ENCODE results near the gene RCAN2.

Gene RCAN2

GRCh38 chr6:46491628-46492547 lies 639 bp upstream of the RCAN2 start:
- DNase-seq: no peak

DNA sequence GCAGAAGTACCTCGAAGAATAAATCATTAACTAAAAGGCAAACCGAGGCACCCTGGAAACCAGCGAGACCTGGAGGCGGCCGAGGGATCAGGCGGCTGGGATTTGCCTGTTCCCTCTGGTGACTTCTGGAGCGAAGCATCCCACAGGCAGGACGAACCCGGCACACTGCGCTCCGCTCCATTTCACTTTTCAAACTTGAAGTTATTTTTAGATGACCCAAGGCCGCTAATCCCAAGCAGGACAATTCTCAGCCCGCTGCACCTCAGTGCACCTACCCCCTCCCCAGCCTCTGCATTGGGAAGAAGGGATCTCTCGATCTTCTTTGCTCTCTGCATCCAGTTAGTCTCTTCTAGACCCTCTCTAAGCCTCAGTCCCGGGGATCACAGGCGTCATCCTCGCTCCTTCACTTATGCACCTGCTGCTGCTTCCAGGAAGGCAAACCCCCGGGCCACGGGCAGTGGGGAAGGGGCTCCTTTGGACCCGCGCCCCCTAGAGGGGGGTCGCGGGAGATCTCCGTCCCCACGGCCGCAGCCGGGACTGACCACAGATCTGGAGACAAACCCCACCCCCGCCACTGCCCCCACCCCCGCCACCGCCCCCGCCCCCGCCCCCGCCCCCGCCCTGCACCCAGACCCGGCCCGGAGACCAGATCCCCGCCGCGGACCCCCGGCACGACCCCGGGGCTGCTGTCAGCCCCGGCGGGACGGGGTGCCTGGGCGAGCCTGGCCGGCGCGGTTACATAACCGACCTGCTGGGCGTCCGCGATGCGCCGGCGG lies 636 bp downstream of the RCAN2 start:
- no peak for DNase-seq

GRCh38 chr6:46486181-46486580 lies 5.1 kb downstream of the RCAN2 start:
- no peak for DNase-seq

GRCh38 chr6:46484081-46484820 lies 7.0 kb downstream of the RCAN2 start:
- no peak for DNase-seq

DNA sequence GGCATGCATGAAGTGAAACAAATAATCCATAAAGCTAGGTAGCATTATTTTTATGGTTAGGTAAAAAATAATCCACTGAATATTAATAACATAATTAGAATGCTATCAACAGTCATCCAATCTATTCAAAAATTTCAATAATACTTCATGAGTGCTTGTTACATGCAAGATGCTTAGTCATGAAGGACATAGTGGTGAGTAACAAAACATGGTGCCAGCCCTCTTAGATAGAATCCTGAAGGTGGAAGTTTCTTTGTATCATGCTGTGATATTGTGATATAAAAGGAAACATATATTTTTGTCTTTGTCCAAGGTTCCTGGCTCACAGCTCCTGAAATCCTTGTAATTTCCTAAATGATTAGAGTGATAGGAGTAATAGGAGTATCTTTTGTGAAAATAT lies 14.9 kb downstream of the RCAN2 start:
- DNase-seq: no peak

GRCh38 chr6:46473881-46474280 lies 17.4 kb downstream of the RCAN2 start:
- no peak for DNase-seq

- DNase-seq: no peak
Measured at GRCh38 chr6:46472243-46472642, 19.0 kb downstream of the RCAN2 start.

DNA sequence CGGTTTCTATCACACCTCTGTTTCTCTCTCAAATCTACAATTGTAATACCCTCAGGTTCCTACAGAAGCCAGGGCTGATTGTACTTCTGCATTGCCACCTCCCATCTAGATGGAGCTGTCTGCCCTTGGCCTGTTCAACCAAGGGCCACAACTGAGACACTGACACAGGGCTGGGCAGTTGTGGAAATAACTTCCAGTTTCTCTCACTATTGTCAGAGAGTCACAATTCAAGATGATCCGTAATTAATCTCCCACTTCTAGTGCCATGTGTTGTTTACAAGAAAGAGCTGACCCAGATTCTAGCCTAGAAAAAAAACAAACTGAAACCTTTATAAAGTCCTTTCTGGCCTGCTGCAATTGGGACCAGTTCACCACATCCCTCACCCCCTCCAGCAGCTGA lies 22.2 kb downstream of the RCAN2 start:
- no peak for DNase-seq

DNA sequence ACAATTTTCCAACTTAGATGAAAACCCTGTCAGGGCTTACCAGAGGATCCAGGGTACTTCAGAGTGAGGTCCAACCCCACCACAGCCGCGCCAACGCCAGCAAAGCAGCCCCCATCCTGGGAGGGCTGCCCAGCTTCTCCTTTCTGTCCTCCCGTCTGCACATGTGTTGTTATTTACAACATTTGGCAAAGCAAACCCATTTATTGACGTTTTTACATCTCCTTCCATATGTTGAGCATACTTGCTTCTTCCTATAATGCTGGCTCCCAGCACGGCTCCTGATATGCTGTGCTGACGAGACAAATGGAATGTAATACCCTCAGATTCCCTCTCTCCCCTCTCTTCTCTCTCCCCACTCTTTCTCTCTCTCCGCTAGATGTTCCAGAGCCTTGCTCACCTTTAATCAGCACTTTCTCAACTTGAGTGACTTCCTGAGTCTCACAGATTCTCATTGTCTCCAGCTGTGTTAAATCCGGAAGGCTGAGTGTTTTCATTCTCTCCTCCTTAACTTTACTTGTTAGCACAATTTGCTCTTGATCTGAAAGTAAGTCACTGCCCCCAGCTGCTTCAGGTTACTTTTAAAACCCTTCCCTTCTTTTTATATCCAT lies 22.7 kb downstream of the RCAN2 start:
- no peak for DNase-seq

GRCh38 chr6:46466570-46466969 lies 24.7 kb downstream of the RCAN2 start:
- no peak for DNase-seq

- no peak for DNase-seq
Measured at GRCh38 chr6:46465294-46466165, 25.7 kb downstream of the RCAN2 start.

DNA sequence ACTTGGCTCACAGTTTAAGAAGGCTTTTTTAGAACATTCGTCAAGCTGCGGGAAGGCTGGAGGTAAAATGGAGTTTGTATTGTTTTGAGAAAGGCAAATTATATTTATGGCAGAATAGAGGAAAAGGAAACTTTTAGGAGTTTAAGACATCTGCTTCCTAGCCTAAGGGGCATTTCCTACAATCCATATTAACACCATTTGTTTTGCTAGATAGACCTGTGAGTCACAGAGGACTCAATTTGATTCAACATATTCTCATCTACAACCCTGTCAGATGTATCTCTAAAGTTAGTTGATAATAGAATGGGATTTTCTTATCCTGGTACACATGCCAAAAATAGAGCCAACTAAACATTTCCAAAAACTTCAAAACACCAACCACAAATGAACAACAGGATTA lies 35.0 kb downstream of the RCAN2 start:
- no peak for DNase-seq

DNA sequence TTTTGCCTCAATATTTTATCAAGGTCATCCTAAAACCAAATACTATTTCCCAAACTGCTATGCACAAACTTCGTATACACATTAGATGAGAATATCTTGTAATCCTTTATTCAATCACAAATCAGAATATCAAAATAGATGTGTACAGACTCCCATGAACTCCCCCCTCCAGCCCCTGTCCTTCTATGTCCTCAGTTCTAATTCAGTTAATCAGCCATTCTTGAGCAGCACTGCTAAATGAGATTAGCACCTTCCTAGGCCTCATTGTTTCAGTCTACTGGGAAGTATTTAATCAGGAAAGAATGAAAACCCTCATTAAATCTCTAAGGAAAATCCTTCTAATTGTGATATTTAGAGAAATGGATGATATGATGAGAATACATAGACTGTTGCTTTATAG lies 36.6 kb downstream of the RCAN2 start:
- DNase-seq: no peak

DNA sequence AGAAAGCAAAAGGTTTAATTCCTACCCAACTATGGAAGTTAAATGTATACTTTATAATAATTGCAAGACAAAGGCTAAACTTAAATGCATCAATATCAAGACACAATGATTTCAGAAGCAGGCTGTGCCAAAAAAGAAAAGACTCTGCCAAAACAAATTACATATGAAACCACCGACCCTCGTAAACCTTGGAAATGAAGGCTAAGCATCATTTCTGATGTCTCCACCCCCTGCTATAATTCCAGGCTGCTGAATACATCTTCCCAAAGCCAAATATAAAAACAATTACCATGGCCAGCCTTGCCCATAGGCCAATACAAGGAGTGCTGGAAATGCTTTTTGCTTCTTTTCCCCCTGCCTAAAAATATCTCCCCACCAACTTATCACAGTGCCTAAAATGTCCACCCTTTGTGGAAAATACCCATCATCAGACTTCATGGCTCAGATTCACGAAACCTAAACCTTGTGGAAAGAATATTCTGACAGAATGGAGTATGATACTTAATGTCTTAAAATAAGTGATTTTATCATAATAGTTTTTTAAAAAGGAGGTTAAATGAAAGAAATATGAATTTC lies 37.4 kb downstream of the RCAN2 start:
- DNase-seq: no peak

DNA sequence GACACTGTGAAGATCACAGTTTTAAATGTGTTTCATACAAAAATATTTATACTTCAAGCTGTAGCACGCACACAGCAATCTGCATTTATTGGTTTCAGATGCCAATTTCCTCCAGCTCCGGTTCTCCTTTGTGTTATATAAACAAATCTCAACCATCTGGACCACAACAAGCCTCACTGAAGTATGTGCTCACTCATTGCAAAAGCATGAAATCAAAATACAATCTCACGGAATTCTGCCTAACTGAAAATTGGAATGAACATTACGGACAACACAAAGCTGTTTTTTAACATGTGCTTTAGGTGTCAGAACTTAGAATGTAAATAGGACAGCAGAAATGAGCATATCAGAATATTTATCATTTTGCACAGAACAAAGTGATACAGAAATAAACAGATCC lies 38.0 kb downstream of the RCAN2 start:
- no peak for DNase-seq

DNA sequence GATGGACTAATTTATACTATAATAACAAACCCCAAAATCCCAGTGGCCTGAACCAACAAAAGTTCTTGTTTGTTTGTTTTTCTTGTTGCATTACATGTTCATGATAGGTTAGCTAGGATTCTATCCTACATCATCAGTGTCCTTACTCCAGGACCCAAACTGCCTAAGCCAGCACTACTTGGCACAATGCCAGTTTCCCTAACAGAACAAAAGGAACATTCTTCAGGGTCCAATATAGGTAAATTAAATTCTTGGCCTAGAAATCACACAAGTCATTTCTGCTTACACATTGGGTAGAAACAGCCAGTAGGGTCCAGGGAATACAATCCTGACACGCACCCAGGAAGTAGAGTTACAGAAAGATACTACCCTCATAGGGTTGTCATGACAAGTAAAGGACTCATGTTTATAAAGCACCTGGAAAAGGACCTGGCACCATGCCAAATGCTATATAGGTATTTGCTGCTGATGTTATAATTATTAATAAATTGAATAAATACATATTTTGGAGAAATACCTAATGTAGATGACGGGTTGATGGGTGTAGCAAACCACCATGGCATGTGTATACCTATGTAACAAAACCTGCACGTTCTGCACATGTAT lies 38.8 kb downstream of the RCAN2 start:
- no peak for DNase-seq

DNA sequence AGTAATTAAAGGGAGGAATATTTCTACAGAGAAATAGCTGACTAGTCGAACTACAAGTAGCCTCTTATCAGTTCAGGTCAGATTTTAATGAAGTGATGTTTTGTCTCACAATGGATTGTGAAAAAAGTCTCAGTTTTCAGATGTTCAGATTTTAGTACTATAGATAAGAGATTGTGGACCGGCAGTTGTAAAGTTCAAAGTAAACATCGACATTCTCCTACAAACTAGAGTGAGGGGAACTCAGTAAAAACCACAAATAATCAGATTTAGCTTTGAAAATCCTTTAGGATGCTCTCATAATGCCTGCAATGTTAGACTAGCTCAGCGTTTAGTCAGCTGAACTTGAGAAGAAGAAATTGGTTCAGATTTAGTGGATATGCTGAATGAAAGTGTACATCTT lies 39.9 kb downstream of the RCAN2 start:
- DNase-seq: no peak

DNA sequence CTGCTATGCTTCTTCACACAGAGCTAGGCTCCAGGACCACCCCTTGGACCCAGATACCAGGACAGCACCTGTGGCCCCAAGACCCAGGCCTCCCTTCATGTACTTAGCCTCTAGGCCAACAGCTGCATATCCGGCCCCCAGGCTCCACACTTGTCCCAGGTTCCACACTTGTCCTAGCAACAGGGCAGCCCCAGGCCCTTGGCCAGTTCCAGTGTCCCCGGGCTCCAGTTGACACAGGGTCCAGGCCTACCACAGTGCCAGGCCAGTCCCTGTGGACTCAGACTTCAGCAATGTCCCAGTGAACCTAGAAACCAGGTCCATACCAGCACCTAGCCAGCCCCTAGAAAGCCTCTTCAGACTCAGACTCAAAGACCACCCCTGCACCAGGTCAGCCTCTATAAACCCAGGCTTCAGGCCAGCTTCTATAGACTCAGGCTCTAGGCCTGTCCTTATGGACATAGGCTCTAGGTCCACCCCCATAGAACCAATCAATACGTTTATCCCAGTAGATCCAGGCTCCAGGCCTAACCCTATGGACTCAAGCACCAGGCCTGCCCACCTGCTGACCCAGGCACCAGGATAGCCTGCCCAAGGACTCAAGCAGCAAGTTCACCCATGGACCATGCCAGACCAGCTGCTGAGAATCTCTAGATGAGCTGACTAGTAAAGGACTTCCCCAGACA lies 46.3 kb downstream of the RCAN2 start:
- no peak for DNase-seq

GRCh38 chr6:46443623-46444022 lies 47.6 kb downstream of the RCAN2 start:
- no peak for DNase-seq

DNA sequence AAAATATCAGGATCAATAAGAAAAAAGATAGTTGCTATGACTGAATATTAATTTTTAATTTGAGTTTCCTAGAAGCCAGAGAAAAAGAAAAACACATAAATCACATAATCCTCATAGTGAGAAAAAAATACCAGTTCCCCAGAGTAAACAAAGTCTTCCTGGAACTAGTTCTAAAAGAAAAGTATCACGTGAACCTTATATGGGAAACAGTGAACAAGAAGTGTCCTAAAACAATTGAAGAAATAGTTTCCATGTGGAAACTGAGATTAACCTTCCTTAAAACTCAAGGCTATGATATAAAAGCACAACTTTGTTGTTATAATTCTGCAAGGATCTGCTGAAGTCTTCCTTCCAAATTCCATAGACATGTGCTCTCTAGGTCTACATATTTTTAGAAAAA lies 50.6 kb downstream of the RCAN2 start:
- no peak for DNase-seq

DNA sequence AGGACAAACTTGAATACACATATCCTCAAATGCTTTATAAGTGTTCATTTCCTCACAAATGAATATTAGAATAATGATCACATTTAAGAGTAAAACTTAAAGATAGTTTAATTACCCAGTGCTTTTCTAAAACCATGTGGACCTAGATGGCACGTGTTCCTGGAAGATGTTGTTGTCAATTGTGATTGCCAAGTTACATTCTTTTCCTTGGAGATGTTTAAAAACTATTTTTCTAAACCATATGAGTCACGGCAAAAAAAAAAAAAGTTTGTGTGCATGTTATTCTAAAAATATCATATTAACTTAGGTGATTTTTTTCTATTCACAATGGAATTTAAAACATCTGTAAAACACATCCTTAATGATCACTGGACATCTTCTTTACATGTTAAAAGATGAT lies 51.1 kb downstream of the RCAN2 start:
- no peak for DNase-seq
